Endometrial microvascular endothelial cells (primary cell): Measurements from ENCODE around the gene DRC1. TPM values are rescaled to one million over a fixed set of nuclear protein-coding genes. Genes with fewer than 3 reads are reported as not detected.

ENCODE experiments used
- in situ Hi-C: cut with HindIII; loops from 2 replicates; pipeline ENCODE4 v1.10.0; 2017; ENCODE audit warnings: low sequenced_read_pairs, low pct_unique_long_range_greater_than_20kb; ENCODE audit errors: inconsistent ontology term
- total RNA-seq: library from RNA; depleted of rRNA; stranded (reverse); fragments of >200 nt; gene quantifications from one replicate; pipeline ENCODE4 v1.2.3, GENCODE V29; 2015; ENCODE audit errors: inconsistent ontology term

Gene DRC1
- total RNA-seq, 1 donor from 2014 or later, result not detected

- in situ Hi-C loops, result no loop called here
These were observed 80.7 kb downstream of the DRC1 start for GRCh38 chr2:26482211-26483026.

- in situ Hi-C loops, result no loop called here
These were observed 81.3 kb downstream of the DRC1 start for GRCh38 chr2:26483027-26483326.

GRCh38 chr2:26483516-26483915 lies 81.8 kb downstream of the DRC1 start:
- in situ Hi-C loops, result no loop called here

GRCh38 chr2:26483957-26484565 lies 82.3 kb downstream of the DRC1 start:
- in situ Hi-C loops, result no loop called here

GRCh38 chr2:26484579-26484978 lies 82.9 kb downstream of the DRC1 start:
- in situ Hi-C loops, result no loop called here

- in situ Hi-C loops, result no loop called here
These were observed 83.4 kb downstream of the DRC1 start for GRCh38 chr2:26485099-26485498.

- in situ Hi-C loops, result no loop called here
These were observed 84.2 kb downstream of the DRC1 start for GRCh38 chr2:26485725-26486418.

- in situ Hi-C loops, result no loop called here
These were observed 85.1 kb downstream of the DRC1 start for GRCh38 chr2:26486789-26487188.

- in situ Hi-C loops, result no loop called here
These were observed 85.5 kb downstream of the DRC1 start for GRCh38 chr2:26487192-26487591.

GRCh38 chr2:26488463-26489212 lies 86.9 kb downstream of the DRC1 start:
- in situ Hi-C loops, result no loop called here

- in situ Hi-C loops, result no loop called here
These were observed 87.6 kb downstream of the DRC1 start for GRCh38 chr2:26489213-26489850.

- in situ Hi-C loops, result no loop called here
These were observed 89.9 kb downstream of the DRC1 start for GRCh38 chr2:26491563-26492167.

- in situ Hi-C loops, result no loop called here
These were observed 91.2 kb downstream of the DRC1 start for GRCh38 chr2:26492749-26493515.

- in situ Hi-C loops, result no loop called here
These were observed 91.8 kb downstream of the DRC1 start for GRCh38 chr2:26493566-26493965.

GRCh38 chr2:26494199-26494598 lies 92.5 kb downstream of the DRC1 start:
- in situ Hi-C loops, result no loop called here

GRCh38 chr2:26494891-26495290 lies 93.2 kb downstream of the DRC1 start:
- in situ Hi-C loops, result no loop called here

- in situ Hi-C loops, result no loop called here
These were observed 94.1 kb downstream of the DRC1 start for GRCh38 chr2:26495705-26496297.

- in situ Hi-C loops, result no loop called here
These were observed 98.7 kb downstream of the DRC1 start for GRCh38 chr2:26500406-26500805.
